HepG2 (cell line): ENCODE data around the gene MRE11. TPM values are rescaled to one million over a fixed set of nuclear protein-coding genes. Genes with fewer than 3 reads are reported as not detected.

Experiments used
- ATAC-seq: fragments of 200-7000 bp; cut with Tn5 transposase; 3 replicates; pipeline ENCODE4 v1.9.1; 2020; ENCODE audit warnings: mild to moderate bottlenecking, moderate library complexity
- BruUV-seq: library from RNA; stranded (reverse); fragments of 400-500 nt; replicated peaks from 2 replicates; lab custom pipeline; 2021; lab: Mats Ljungman, UMichigan
- CTCF ChIA-PET: fragments of 300-600 bp; formaldehyde crosslinking; extraction: SDS; loops from one replicate; lab custom pipeline; 2021; ENCODE audit warnings: low total read pairs, inconsistent platforms, low intra/inter-chr PET ratio; lab: Yijun Ruan, JAX
- POLR2A ChIA-PET: fragments of 350-600 bp; sonication (Branson Sonifier 250); formaldehyde crosslinking; loops from one replicate; lab custom pipeline; 2020; ENCODE audit warnings: antibody characterized with exemption, inconsistent platforms; lab: Yijun Ruan, JAX
- DNase-seq: peaks from one replicate; pipeline ENCODE4 v3.0.0-alpha.2; 2015; ENCODE audit warnings: low spot score
- FAIRE-seq: peaks from 3 replicates; lab custom pipeline; 2011; peaks lifted over from hg19 to GRCh38; lab: Jason Lieb, UNC
- H2AFZ ChIP-seq: one replicate; pipeline ENCODE4 v1.6.1; 2011; ENCODE audit warnings: low read length, inconsistent platforms
- H3K27ac ChIP-seq: fragments of 300-600 bp; 3 replicates; pipeline ENCODE4 v1.8.0; 2011; ENCODE audit warnings: mixed run types, mild to moderate bottlenecking, mixed read lengths, low read length, inconsistent platforms; ENCODE audit not compliant: insufficient read depth; ENCODE audit errors: extremely low read length
- H3K27me3 ChIP-seq, 2 experiments: fragments of 200-600 bp in 1 of 2; 2 replicates in 1 of 2; 3 replicates in 1 of 2; pipeline versions ENCODE4 v1.6.0 to v1.8.0; 2011; ENCODE audit warnings: low read length in 2 of 2, mild to moderate bottlenecking in 2 of 2, moderate library complexity in 2 of 2, inconsistent platforms in 1 of 2; ENCODE audit not compliant: insufficient read depth in 2 of 2, control insufficient read depth in 1 of 2
- H3K36me3 ChIP-seq, 2 experiments: fragments of 200-600 bp in 1 of 2; replicated peaks in 1 of 2; 2 replicates in 1 of 2; 3 replicates in 1 of 2; pipeline versions ENCODE4 v1.5.1 to v1.8.0; 2011; ENCODE audit warnings: low read length in 2 of 2, inconsistent platforms in 1 of 2; ENCODE audit not compliant: insufficient read depth in 2 of 2, control insufficient read depth in 1 of 2
- H3K4me1 ChIP-seq: 2 replicates; pipeline ENCODE4 v1.5.1; 2012; ENCODE audit warnings: low read length, inconsistent platforms; ENCODE audit not compliant: insufficient read depth
- H3K4me2 ChIP-seq: 2 replicates; pipeline ENCODE4 v1.6.0; 2011; ENCODE audit warnings: low read depth, low read length, inconsistent platforms
- H3K4me3 ChIP-seq, 3 experiments: fragments of 200-600 bp in 1 of 3; sonication (generic), shearing (Covaris generic) in 1 of 3; replicated peaks in 1 of 3; 2 replicates each; pipeline ENCODE4 v1.5.1; 2011 to 2016; ENCODE audit warnings: low read length in 3 of 3, inconsistent platforms in 2 of 3, low read depth in 2 of 3, mild to moderate bottlenecking in 2 of 3, control low read depth in 1 of 3, mixed read lengths in 1 of 3; ENCODE audit not compliant: insufficient read depth in 1 of 3
- H3K79me2 ChIP-seq: one replicate; pipeline ENCODE4 v1.6.1; 2011; ENCODE audit warnings: low read length, inconsistent platforms; ENCODE audit not compliant: insufficient read depth
- H3K9ac ChIP-seq: 2 replicates; pipeline ENCODE4 v1.6.0; 2011; ENCODE audit warnings: mild to moderate bottlenecking, low read depth, low read length, inconsistent platforms; ENCODE audit not compliant: insufficient read depth
- H3K9me3 ChIP-seq: 2 replicates; pipeline ENCODE4 v1.5.1; 2012; ENCODE audit warnings: mild to moderate bottlenecking, low read length
- H4K20me1 ChIP-seq: 2 replicates; pipeline ENCODE4 v1.6.0; 2011; ENCODE audit warnings: inconsistent platforms, mild to moderate bottlenecking, low read length, moderate library complexity; ENCODE audit not compliant: insufficient read depth
- GATAD1 ChIP-seq: IDR thresholded peaks from 2 replicates; pipeline ENCODE4 v1.6.1; 2016; ENCODE audit warnings: missing genetic modification reagents, missing compliant biosample characterization
- RCOR2 ChIP-seq: IDR thresholded peaks from 2 replicates; pipeline ENCODE4 v1.6.1; 2016; ENCODE audit warnings: missing biosample characterization, missing genetic modification reagents
- RELA ChIP-seq: sonication (generic); formaldehyde crosslinking; IDR thresholded peaks from 2 replicates; pipeline ENCODE4 v1.4.0; 2020; ENCODE audit warnings: missing genetic modification reagents
- TRIM24 ChIP-seq: sonication (generic); formaldehyde crosslinking; IDR thresholded peaks from 2 replicates; pipeline ENCODE4 v1.8.0; 2022; ENCODE audit warnings: mild to moderate bottlenecking, missing genetic modification reagents
- ZBTB49 ChIP-seq: sonication (generic); formaldehyde crosslinking; IDR thresholded peaks from 2 replicates; pipeline ENCODE4 v1.4.0; 2020; ENCODE audit warnings: missing genetic modification reagents, borderline replicate concordance
- ZNF619 ChIP-seq: sonication (generic); formaldehyde crosslinking; IDR thresholded peaks from 2 replicates; pipeline ENCODE4 v1.4.0; 2020; ENCODE audit warnings: mild to moderate bottlenecking, missing genetic modification reagents
- ZNF704 ChIP-seq: sonication (generic); formaldehyde crosslinking; IDR thresholded peaks from 2 replicates; pipeline ENCODE4 v1.8.1; 2023; ENCODE audit warnings: mild to moderate bottlenecking, inconsistent platforms, moderate library complexity, missing genetic modification reagents, borderline replicate concordance
- ZSCAN12 ChIP-seq: sonication (generic); formaldehyde crosslinking; IDR thresholded peaks from 2 replicates; pipeline ENCODE4 v1.9.0; 2021; ENCODE audit warnings: mild to moderate bottlenecking, missing genetic modification reagents
- WGBS: methylation state at CpG from one replicate; pipeline ENCODE4 v1.1.6; 2017; ENCODE audit warnings: low lambda C conversion rate; 5-methylcytosine and 5-hydroxymethylcytosine counted together
- in situ Hi-C: cut with HindIII; loops from 2 replicates; pipeline ENCODE4 v1.10.0; 2017; ENCODE audit warnings: low pct_unique_long_range_greater_than_20kb; ENCODE audit not compliant: extremely low pct_ligation_motif_present
- intact Hi-C: fragments of 100-400 bp; cut with micrococcal nuclease; formaldehyde crosslinking; loops from one replicate; pipeline ENCODE4 v1.10.0; 2022; ENCODE audit not compliant: unreplicated experiment
- polyA plus RNA-seq, 8 experiments: library from polyadenylated mRNA; depleted of rRNA in 3 of 8; stranded (reverse) in 7 of 8; unstranded in 1 of 8; fragments of >200 nt; fragmentation: Illumina TruSeq in 4 of 8; extraction: Trizol in 4 of 8; gene quantifications; 2 replicates each; pipeline versions ENCODE4 v1.2.1 to v1.2.3, GENCODE V29; 2011 to 2016; ENCODE audit warnings: low read depth in 4 of 8, missing spikeins in 1 of 8, mixed read lengths in 1 of 8; ENCODE audit not compliant: insufficient read depth in 1 of 8
- total RNA-seq, 5 experiments: library from RNA; depleted of rRNA; stranded (reverse); fragments of >200 nt; fragmentation: Illumina TruSeq; extraction: Trizol; gene quantifications; 2 replicates each; pipeline ENCODE4 v1.2.3, GENCODE V29; 2016; ENCODE audit warnings: low read depth in 1 of 5

MRE11 gene
- total and polyA plus RNA-seq, 2 of the 13 experiments (the other 11 are each of a cell fraction or from before 2014, with no cell fraction given) = 7.2 to 37.3 TPM

GRCh38 chr11:94472916-94473799 lies 20.5 kb downstream of the MRE11 start:
- intact Hi-C loops = no loop called here
- no peak for FAIRE-seq
- TF ChIP-seq ZNF619 (CRISPR knock-in tag) (no peak), ZNF704 (CRISPR knock-in tag) (no peak), RCOR2 (no peak), RELA (CRISPR knock-in tag) (no peak), TRIM24 (CRISPR knock-in tag) (no peak), GATAD1 (no peak), ZSCAN12 (CRISPR knock-in tag) (no peak), ZBTB49 (no peak)
- TF ChIP-seq, all 625 proteins: peak for 0
- no peak overlapping the region for H3K4me2 ChIP-seq
- DNase-seq (no peak), ATAC-seq (no peak)
- no peaks in the 10 kb centered on the region for H4K20me1 ChIP-seq
- no peak overlapping the region for H3K4me3 ChIP-seq
- peaks cover 3 to 39% of the 10 kb centered on the region in 2 experiments; a peak in 4 of 5 replicates for H3K36me3 ChIP-seq
- ChIA-PET POLR2A (no interaction called here), CTCF (no interaction called here)
- no peak overlapping the region for H3K27ac ChIP-seq
- no peaks in the 10 kb centered on the region for H3K4me1 ChIP-seq
- no peaks in the 10 kb centered on the region for H3K79me2 ChIP-seq
- BruUV-seq = no TSS peak
- 95% methylated on average over 3 of the region's 3 CpGs for WGBS
- H2AFZ ChIP-seq = no peak overlapping the region
- no peaks in the 10 kb centered on the region for H3K9me3 ChIP-seq
- in situ Hi-C loops = no loop called here
- H3K27me3 ChIP-seq = no peaks in the 10 kb centered on the region
- H3K9ac ChIP-seq = no peak overlapping the region
